HepG2 (cell line): Measurements from ENCODE around the gene SYP. TPM values are rescaled to one million over a fixed set of nuclear protein-coding genes. Genes with fewer than 3 reads are reported as not detected.
A peak's percentile ranks its signal among the peaks of the same experiment; 100 is the strongest.

ENCODE experiments used
- CEBPG ChIP-seq: IDR thresholded peaks from 2 replicates; pipeline ENCODE4 v1.6.1; 2016
- DR1 ChIP-seq: sonication (generic); formaldehyde crosslinking; IDR thresholded peaks from 2 replicates; pipeline ENCODE4 v1.8.0; 2021; ENCODE audit warnings: mild to moderate bottlenecking, missing genetic modification reagents, inconsistent platforms
- KAT8 ChIP-seq: IDR thresholded peaks from 2 replicates; pipeline ENCODE4 v1.6.1; 2016; ENCODE audit warnings: missing genetic modification reagents, missing compliant biosample characterization
- KDM1A ChIP-seq: IDR thresholded peaks from 2 replicates; pipeline ENCODE4 v1.6.1; 2016; ENCODE audit warnings: missing compliant biosample characterization
- KLF16 ChIP-seq, 2 experiments: sonication (generic) in 1 of 2; formaldehyde crosslinking in 1 of 2; IDR thresholded peaks; 2 replicates each; pipeline versions ENCODE4 v1.6.1 to v1.8.0; 2016 to 2023; ENCODE audit warnings: missing genetic modification reagents in 2 of 2, missing compliant biosample characterization in 1 of 2
- NFYC ChIP-seq: IDR thresholded peaks from 2 replicates; pipeline ENCODE4 v1.6.1; 2016; ENCODE audit warnings: missing genetic modification reagents, missing compliant biosample characterization
- NR2F1 ChIP-seq, 2 experiments: fragments of 450-650 bp in 1 of 2; formaldehyde crosslinking in 1 of 2; IDR thresholded peaks; 2 replicates each; pipeline versions ENCODE4 v1.5.0 to v1.6.1; 2016 to 2020; ENCODE audit warnings: mild to moderate bottlenecking in 1 of 2, missing compliant biosample characterization in 1 of 2, missing genetic modification reagents in 1 of 2, moderate library complexity in 1 of 2
- PHF5A ChIP-seq: IDR thresholded peaks from one replicate; pipeline ENCODE4 v1.6.1; 2018; ENCODE audit warnings: low read depth, missing genetic modification reagents; ENCODE audit not compliant: unreplicated experiment
- RAD21 ChIP-seq: fragments of 450-650 bp; formaldehyde crosslinking; IDR thresholded peaks from 2 replicates; pipeline ENCODE4 v1.5.0; 2020; ENCODE audit warnings: mild to moderate bottlenecking
- RXRA ChIP-seq: sonication (generic); formaldehyde crosslinking; IDR thresholded peaks from 2 replicates; pipeline ENCODE4 v1.5.1; 2020; ENCODE audit warnings: missing genetic modification reagents
- SPEN ChIP-seq: sonication (generic); formaldehyde crosslinking; IDR thresholded peaks from 2 replicates; pipeline ENCODE4 v1.5.1; 2020; ENCODE audit warnings: low read depth, mild to moderate bottlenecking, missing genetic modification reagents
- ZHX1 ChIP-seq: sonication (generic); formaldehyde crosslinking; IDR thresholded peaks from 2 replicates; pipeline ENCODE4 v1.8.1; 2022; ENCODE audit warnings: low read depth, mild to moderate bottlenecking, missing genetic modification reagents
- ZNF543 ChIP-seq: sonication (generic); formaldehyde crosslinking; IDR thresholded peaks from 2 replicates; pipeline ENCODE4 v1.4.0; 2020; ENCODE audit warnings: mild to moderate bottlenecking, missing genetic modification reagents
- ZSCAN25 ChIP-seq: sonication (generic); formaldehyde crosslinking; IDR thresholded peaks from 2 replicates; pipeline ENCODE4 v1.8.0; 2022; ENCODE audit warnings: mild to moderate bottlenecking, missing genetic modification reagents
- ZSCAN30 ChIP-seq: sonication (generic); formaldehyde crosslinking; IDR thresholded peaks from 2 replicates; pipeline ENCODE4 v1.5.0; 2020; ENCODE audit warnings: mild to moderate bottlenecking, missing genetic modification reagents
- polyA plus RNA-seq, 8 experiments: library from polyadenylated mRNA; depleted of rRNA in 3 of 8; stranded (reverse) in 7 of 8; unstranded in 1 of 8; fragments of >200 nt; fragmentation: Illumina TruSeq in 4 of 8; extraction: Trizol in 4 of 8; gene quantifications; 2 replicates each; pipeline versions ENCODE4 v1.2.1 to v1.2.3, GENCODE V29; 2011 to 2016; ENCODE audit warnings: low read depth in 4 of 8, missing spikeins in 1 of 8, mixed read lengths in 1 of 8; ENCODE audit not compliant: insufficient read depth in 1 of 8
- total RNA-seq, 5 experiments: library from RNA; depleted of rRNA; stranded (reverse); fragments of >200 nt; fragmentation: Illumina TruSeq; extraction: Trizol; gene quantifications; 2 replicates each; pipeline ENCODE4 v1.2.3, GENCODE V29; 2016; ENCODE audit warnings: low read depth in 1 of 5
- TF ChIP-seq, protein P1 (sequence below): sonication (generic); formaldehyde crosslinking; IDR thresholded peaks from 2 replicates; pipeline ENCODE4 v1.4.0; 2020; ENCODE audit warnings: missing genetic modification reagents, borderline replicate concordance
- TF ChIP-seq, protein P2 (sequence below): IDR thresholded peaks from 2 replicates; pipeline ENCODE4 v1.6.1; 2016; ENCODE audit warnings: missing compliant biosample characterization, missing genetic modification reagents, borderline replicate concordance
- TF ChIP-seq, protein P3 (sequence below): sonication (generic); formaldehyde crosslinking; IDR thresholded peaks from 2 replicates; pipeline ENCODE4 v1.8.1; 2022; ENCODE audit warnings: mild to moderate bottlenecking, missing genetic modification reagents

The SYP gene
- total and polyA plus RNA-seq, 2 of the 13 experiments (the other 11 are each of a cell fraction or from before 2014, with no cell fraction given): 2.0 to 2.5 TPM

- TF ChIP-seq, protein P1, sequence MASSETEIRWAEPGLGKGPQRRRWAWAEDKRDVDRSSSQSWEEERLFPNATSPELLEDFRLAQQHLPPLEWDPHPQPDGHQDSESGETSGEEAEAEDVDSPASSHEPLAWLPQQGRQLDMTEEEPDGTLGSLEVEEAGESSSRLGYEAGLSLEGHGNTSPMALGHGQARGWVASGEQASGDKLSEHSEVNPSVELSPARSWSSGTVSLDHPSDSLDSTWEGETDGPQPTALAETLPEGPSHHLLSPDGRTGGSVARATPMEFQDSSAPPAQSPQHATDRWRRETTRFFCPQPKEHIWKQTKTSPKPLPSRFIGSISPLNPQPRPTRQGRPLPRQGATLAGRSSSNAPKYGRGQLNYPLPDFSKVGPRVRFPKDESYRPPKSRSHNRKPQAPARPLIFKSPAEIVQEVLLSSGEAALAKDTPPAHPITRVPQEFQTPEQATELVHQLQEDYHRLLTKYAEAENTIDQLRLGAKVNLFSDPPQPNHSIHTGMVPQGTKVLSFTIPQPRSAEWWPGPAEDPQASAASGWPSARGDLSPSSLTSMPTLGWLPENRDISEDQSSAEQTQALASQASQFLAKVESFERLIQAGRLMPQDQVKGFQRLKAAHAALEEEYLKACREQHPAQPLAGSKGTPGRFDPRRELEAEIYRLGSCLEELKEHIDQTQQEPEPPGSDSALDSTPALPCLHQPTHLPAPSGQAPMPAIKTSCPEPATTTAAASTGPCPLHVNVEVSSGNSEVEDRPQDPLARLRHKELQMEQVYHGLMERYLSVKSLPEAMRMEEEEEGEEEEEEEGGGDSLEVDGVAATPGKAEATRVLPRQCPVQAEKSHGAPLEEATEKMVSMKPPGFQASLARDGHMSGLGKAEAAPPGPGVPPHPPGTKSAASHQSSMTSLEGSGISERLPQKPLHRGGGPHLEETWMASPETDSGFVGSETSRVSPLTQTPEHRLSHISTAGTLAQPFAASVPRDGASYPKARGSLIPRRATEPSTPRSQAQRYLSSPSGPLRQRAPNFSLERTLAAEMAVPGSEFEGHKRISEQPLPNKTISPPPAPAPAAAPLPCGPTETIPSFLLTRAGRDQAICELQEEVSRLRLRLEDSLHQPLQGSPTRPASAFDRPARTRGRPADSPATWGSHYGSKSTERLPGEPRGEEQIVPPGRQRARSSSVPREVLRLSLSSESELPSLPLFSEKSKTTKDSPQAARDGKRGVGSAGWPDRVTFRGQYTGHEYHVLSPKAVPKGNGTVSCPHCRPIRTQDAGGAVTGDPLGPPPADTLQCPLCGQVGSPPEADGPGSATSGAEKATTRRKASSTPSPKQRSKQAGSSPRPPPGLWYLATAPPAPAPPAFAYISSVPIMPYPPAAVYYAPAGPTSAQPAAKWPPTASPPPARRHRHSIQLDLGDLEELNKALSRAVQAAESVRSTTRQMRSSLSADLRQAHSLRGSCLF (CRISPR knock-in tag): no peak
- TF ChIP-seq KDM1A: no peak
- TF ChIP-seq DR1 (CRISPR knock-in tag): peak; percentile 54; the same call in 1 of the 2 replicates
- no peak for TF ChIP-seq NFYC (CRISPR knock-in tag)
- peak; percentile 69 for TF ChIP-seq SPEN
- no peak for TF ChIP-seq ZSCAN30 (CRISPR knock-in tag)
- peak; percentile 74; the same call in 1 of the 2 replicates for TF ChIP-seq KAT8 (CRISPR knock-in tag)
- peak; percentile 7; the same call in 1 of the 2 replicates for TF ChIP-seq CEBPG (CRISPR knock-in tag)
- TF ChIP-seq NR2F1 (CRISPR knock-in tag; IDR thresholded peaks at IDR 0.05): peak in 1 of 2 experiments; percentile 47; a peak in 2 of 4 replicates
- no peak for TF ChIP-seq ZSCAN25 (CRISPR knock-in tag)
- TF ChIP-seq ZNF543 (CRISPR knock-in tag): no peak
- TF ChIP-seq KLF16 (CRISPR knock-in tag; IDR thresholded peaks at IDR 0.05): 0 out of 4 replicates have a peak, but pooled peaks of 1 of the 2 experiments have one; percentile 39
- TF ChIP-seq RXRA (CRISPR knock-in tag): peak; percentile 65
- no peak for TF ChIP-seq ZHX1 (CRISPR knock-in tag)
- TF ChIP-seq PHF5A (CRISPR knock-in tag): no peak
- peak; percentile 48; the same call in 1 of the 2 replicates for TF ChIP-seq RAD21 (CRISPR knock-in tag)
- TF ChIP-seq, protein P2, sequence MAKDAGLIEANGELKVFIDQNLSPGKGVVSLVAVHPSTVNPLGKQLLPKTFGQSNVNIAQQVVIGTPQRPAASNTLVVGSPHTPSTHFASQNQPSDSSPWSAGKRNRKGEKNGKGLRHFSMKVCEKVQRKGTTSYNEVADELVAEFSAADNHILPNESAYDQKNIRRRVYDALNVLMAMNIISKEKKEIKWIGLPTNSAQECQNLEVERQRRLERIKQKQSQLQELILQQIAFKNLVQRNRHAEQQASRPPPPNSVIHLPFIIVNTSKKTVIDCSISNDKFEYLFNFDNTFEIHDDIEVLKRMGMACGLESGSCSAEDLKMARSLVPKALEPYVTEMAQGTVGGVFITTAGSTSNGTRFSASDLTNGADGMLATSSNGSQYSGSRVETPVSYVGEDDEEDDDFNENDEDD (CRISPR knock-in tag): peak; percentile 77; the same call in 1 of the 2 replicates
- TF ChIP-seq, protein P3, sequence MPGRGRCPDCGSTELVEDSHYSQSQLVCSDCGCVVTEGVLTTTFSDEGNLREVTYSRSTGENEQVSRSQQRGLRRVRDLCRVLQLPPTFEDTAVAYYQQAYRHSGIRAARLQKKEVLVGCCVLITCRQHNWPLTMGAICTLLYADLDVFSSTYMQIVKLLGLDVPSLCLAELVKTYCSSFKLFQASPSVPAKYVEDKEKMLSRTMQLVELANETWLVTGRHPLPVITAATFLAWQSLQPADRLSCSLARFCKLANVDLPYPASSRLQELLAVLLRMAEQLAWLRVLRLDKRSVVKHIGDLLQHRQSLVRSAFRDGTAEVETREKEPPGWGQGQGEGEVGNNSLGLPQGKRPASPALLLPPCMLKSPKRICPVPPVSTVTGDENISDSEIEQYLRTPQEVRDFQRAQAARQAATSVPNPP: no peak
These were observed 13.6 kb downstream of the SYP start, which contains the start of gene PRICKLE3 (continued) for GRCh38 chrX:49186125-49187027.
